Measurements from ENCODE around the gene RANBP3.
A peak's percentile ranks its signal among the peaks of the same experiment; 100 is the strongest.

The RANBP3 gene

GRCh38 chr19:5911366-5911765, 66.6 kb downstream of the RANBP3 start:
- H3K36me3 ChIP-seq, result peaks cover 56% of the 10 kb centered on the region
- peaks cover 6 to 15% of the 10 kb centered on the region in 2 experiments for H3K4me1 ChIP-seq (ENCODE audit: control insufficient read depth in 1 of 2, insufficient read depth in 1 of 2, low read depth in 1 of 2, low read length in 1 of 2)
- H3K9me3 ChIP-seq, result no peaks in the 10 kb centered on the region
- no peak for TF ChIP-seq CTCF (IDR thresholded peaks at IDR 0.05)
- H3K27me3 ChIP-seq, result no peaks in the 10 kb centered on the region
- H3K27ac ChIP-seq, result no peak overlapping the region
- H3K4me3 ChIP-seq (ENCODE audit: low read depth in 1 of 2, low read length in 1 of 2), result no peak overlapping the region

GRCh38 chr19:5910638-5910907, 67.4 kb downstream of the RANBP3 start:
- peaks cover 10 to 20% of the 10 kb centered on the region in 2 experiments for H3K4me1 ChIP-seq (ENCODE audit: control insufficient read depth in 1 of 2, insufficient read depth in 1 of 2, low read depth in 1 of 2, low read length in 1 of 2)
- no peaks in the 10 kb centered on the region for H3K27me3 ChIP-seq
- H3K27ac ChIP-seq, result no peak overlapping the region
- no peak for TF ChIP-seq CTCF (IDR thresholded peaks at IDR 0.05)
- peaks cover 48% of the 10 kb centered on the region for H3K36me3 ChIP-seq
- no peak overlapping the region for H3K4me3 ChIP-seq (ENCODE audit: low read depth in 1 of 2, low read length in 1 of 2)
- H3K9me3 ChIP-seq, result no peaks in the 10 kb centered on the region

GRCh38 chr19:5908773-5909442, 69.0 kb downstream of the RANBP3 start:
- peaks cover 18 to 28% of the 10 kb centered on the region in 2 experiments for H3K4me1 ChIP-seq (ENCODE audit: control insufficient read depth in 1 of 2, insufficient read depth in 1 of 2, low read depth in 1 of 2, low read length in 1 of 2)
- no peak overlapping the region for H3K4me3 ChIP-seq (ENCODE audit: low read depth in 1 of 2, low read length in 1 of 2)
- H3K27ac ChIP-seq, result peak overlapping the region; percentile 54
- no peaks in the 10 kb centered on the region for H3K27me3 ChIP-seq
- TF ChIP-seq CTCF (IDR thresholded peaks at IDR 0.05), result no peak
- no peaks in the 10 kb centered on the region for H3K9me3 ChIP-seq
- peaks cover 33% of the 10 kb centered on the region for H3K36me3 ChIP-seq

GRCh38 chr19:5907241-5907640, 70.7 kb downstream of the RANBP3 start:
- Histone ChIP-seq H3K27me3 (no peaks in the 10 kb centered on the region), H3K4me3 (ENCODE audit: low read depth in 1 of 2, low read length in 1 of 2) (no peak overlapping the region), H3K36me3 (peaks cover 28% of the 10 kb centered on the region), H3K27ac (no peak overlapping the region), H3K9me3 (no peaks in the 10 kb centered on the region), H3K4me1 (ENCODE audit: control insufficient read depth in 1 of 2, insufficient read depth in 1 of 2, low read depth in 1 of 2, low read length in 1 of 2) (peaks cover 27 to 37% of the 10 kb centered on the region in 2 experiments)
- no peak for TF ChIP-seq CTCF (IDR thresholded peaks at IDR 0.05)

- H3K27me3 ChIP-seq, result no peaks in the 10 kb centered on the region
- peaks cover 18% of the 10 kb centered on the region for H3K36me3 ChIP-seq
- peak overlapping the region; percentile 90 for H3K27ac ChIP-seq
- no peak for TF ChIP-seq CTCF (IDR thresholded peaks at IDR 0.05)
- H3K9me3 ChIP-seq, result no peaks in the 10 kb centered on the region
- H3K4me1 ChIP-seq (ENCODE audit: control insufficient read depth in 1 of 2, insufficient read depth in 1 of 2, low read depth in 1 of 2, low read length in 1 of 2), result peaks cover 27 to 37% of the 10 kb centered on the region in 2 experiments
- peak overlapping the region; percentile 83 to 98 for H3K4me3 ChIP-seq (ENCODE audit: low read depth in 1 of 2, low read length in 1 of 2)
Observed at GRCh38 chr19:5905114-5905778, 72.7 kb downstream of the RANBP3 start.
